Neural progenitor cell (in vitro differentiated cells): ENCODE measurements around the gene SPARCL1. TPM values are rescaled to one million over a fixed set of nuclear protein-coding genes. Genes with fewer than 3 reads are reported as not detected.
"Not testable (repeated sequence)": the region's sequence is repeated elsewhere in the genome, so short reads cannot be mapped to it uniquely, and the experiment has no call there.

Source experiments
- DNase-seq: peaks from one replicate; pipeline ENCODE4 v3.0.0-alpha.2; 2016; ENCODE audit warnings: low spot score
- H2AFZ ChIP-seq: fragments of 200-600 bp; sonication (generic); replicated peaks from 2 replicates; pipeline ENCODE4 v1.6.1; 2016; ENCODE audit warnings: antibody characterized with exemption
- H3F3A ChIP-seq: fragments of 200-600 bp; sonication (generic); 2 replicates; pipeline ENCODE4 v1.6.1; 2016; ENCODE audit warnings: antibody characterized with exemption, low read depth
- H3K27ac ChIP-seq: fragments of 200-600 bp; sonication (generic); 2 replicates; pipeline ENCODE4 v1.5.1; 2016; ENCODE audit warnings: mild to moderate bottlenecking
- H3K27me3 ChIP-seq: fragments of 200-600 bp; sonication (generic); 2 replicates; pipeline ENCODE4 v1.6.1; 2016; ENCODE audit warnings: mild to moderate bottlenecking, moderate library complexity
- H3K36me3 ChIP-seq: fragments of 200-600 bp; sonication (generic); 2 replicates; pipeline ENCODE4 v1.5.1; 2016
- H3K4me1 ChIP-seq: fragments of 200-600 bp; sonication (generic); 2 replicates; pipeline ENCODE4 v1.6.1; 2016; ENCODE audit warnings: mixed run types
- H3K4me2 ChIP-seq: fragments of 200-600 bp; sonication (generic); 2 replicates; pipeline ENCODE4 v1.6.1; 2016
- H3K4me3 ChIP-seq: fragments of 200-600 bp; sonication (generic); 2 replicates; pipeline ENCODE4 v1.5.1; 2016
- H3K79me2 ChIP-seq: fragments of 200-600 bp; sonication (generic); 2 replicates; pipeline ENCODE4 v1.6.1; 2016; ENCODE audit warnings: low read depth
- H3K9ac ChIP-seq: fragments of 200-600 bp; sonication (generic); 2 replicates; pipeline ENCODE4 v1.6.1; 2016
- H3K9me3 ChIP-seq: fragments of 200-600 bp; sonication (generic); 2 replicates; pipeline ENCODE4 v1.5.1; 2016; ENCODE audit warnings: low read depth
- H4K20me1 ChIP-seq: fragments of 200-600 bp; sonication (generic); 2 replicates; pipeline ENCODE4 v1.6.1; 2016; ENCODE audit warnings: low read depth
- H3K27ac Mint-ChIP-seq: 3 replicates; pipeline ENCODE4 v1.8.0; 2021; ENCODE audit warnings: mixed read lengths
- H3K27me3 Mint-ChIP-seq: 2 replicates; pipeline ENCODE4 v1.8.0; 2022; ENCODE audit warnings: low read depth, mild to moderate bottlenecking, inconsistent platforms, moderate library complexity, mixed read lengths; ENCODE audit not compliant: insufficient read depth
- H3K36me3 Mint-ChIP-seq: 3 replicates; pipeline ENCODE4 v1.8.0; 2021; ENCODE audit warnings: mixed read lengths
- H3K4me1 Mint-ChIP-seq: 3 replicates; pipeline ENCODE4 v1.8.0; 2021; ENCODE audit warnings: mixed read lengths
- H3K4me3 Mint-ChIP-seq: 3 replicates; pipeline ENCODE4 v1.8.0; 2021; ENCODE audit warnings: mild to moderate bottlenecking, moderate library complexity, mixed read lengths
- H3K9me3 Mint-ChIP-seq: 3 replicates; pipeline ENCODE4 v1.8.0; 2020; ENCODE audit warnings: mixed read lengths
- CTCF ChIP-seq: fragments of 200-600 bp; sonication (generic); IDR thresholded peaks from 2 replicates; pipeline ENCODE4 v1.5.1; 2017; ENCODE audit warnings: antibody characterized with exemption, mild to moderate bottlenecking
- EZH2 ChIP-seq: fragments of 200-600 bp; sonication (generic); IDR thresholded peaks from 2 replicates; pipeline ENCODE4 v1.6.1; 2017; ENCODE audit warnings: antibody characterized with exemption, mild to moderate bottlenecking, moderate library complexity
- EZH2phosphoT487 ChIP-seq: fragments of 200-600 bp; sonication (generic); IDR thresholded peaks from 2 replicates; pipeline ENCODE4 v1.6.1; 2017; ENCODE audit warnings: antibody characterized with exemption
- total RNA-seq: library from RNA; depleted of rRNA; stranded (reverse); fragments of >200 nt; gene quantifications from 2 replicates; pipeline ENCODE4 v1.2.3, GENCODE V29; 2015; ENCODE audit warnings: low replicate concordance

The SPARCL1 gene
- total RNA-seq, 1 donor from 2014 or later = not detected

- H3F3A ChIP-seq = no peaks in the 10 kb centered on the region
- H3K27ac Mint-ChIP-seq = no peak overlapping the region
- TF ChIP-seq CTCF (no peak), EZH2 (no peak), EZH2phosphoT487 (no peak)
- no peak overlapping the region for H3K4me3 Mint-ChIP-seq
- DNase-seq = no peak
- no peaks in the 10 kb centered on the region for H3K27me3 ChIP-seq
- no peak overlapping the region for H3K9ac ChIP-seq
- no peak overlapping the region for H3K27ac ChIP-seq
- H3K9me3 ChIP-seq = no peaks in the 10 kb centered on the region
- H3K9me3 Mint-ChIP-seq = no peaks in the 10 kb centered on the region
- H3K36me3 ChIP-seq = peaks cover 5% of the 10 kb centered on the region
- H3K36me3 Mint-ChIP-seq = peaks cover 10% of the 10 kb centered on the region
- no peak overlapping the region for H2AFZ ChIP-seq
- H4K20me1 ChIP-seq = no peaks in the 10 kb centered on the region
- H3K79me2 ChIP-seq = no peaks in the 10 kb centered on the region
- peaks cover 3% of the 10 kb centered on the region for H3K4me1 Mint-ChIP-seq
- H3K4me1 ChIP-seq = no peaks in the 10 kb centered on the region
- H3K4me2 ChIP-seq = no peak overlapping the region
- no peaks in the 10 kb centered on the region for H3K27me3 Mint-ChIP-seq
- no peak overlapping the region for H3K4me3 ChIP-seq
These were observed 67.9 kb downstream of the SPARCL1 start for GRCh38 chr4:87461281-87461700.

- H3K4me3 Mint-ChIP-seq = no peak overlapping the region
- no peak overlapping the region for H3K27ac ChIP-seq
These were observed 70.3 kb downstream of the SPARCL1 start for GRCh38 chr4:87458913-87459312.

GRCh38 chr4:87451537-87451936 lies 77.6 kb downstream of the SPARCL1 start:
- Mint-ChIP-seq H3K4me3 (no peak overlapping the region), H3K27me3 (no peaks in the 10 kb centered on the region), H3K4me1 (peaks cover 10% of the 10 kb centered on the region), H3K9me3 (no peaks in the 10 kb centered on the region), H3K36me3 (peaks cover 9% of the 10 kb centered on the region), H3K27ac (no peak overlapping the region)
- no peaks in the 10 kb centered on the region for H3K36me3 ChIP-seq
- no peaks in the 10 kb centered on the region for H3F3A ChIP-seq
- no peak overlapping the region for H3K4me3 ChIP-seq
- H4K20me1 ChIP-seq = no peaks in the 10 kb centered on the region
- no peak overlapping the region for H2AFZ ChIP-seq
- no peak overlapping the region for H3K9ac ChIP-seq
- no peaks in the 10 kb centered on the region for H3K27me3 ChIP-seq
- H3K9me3 ChIP-seq = no peaks in the 10 kb centered on the region
- TF ChIP-seq CTCF (peak; percentile 13), EZH2 (no peak)
- H3K79me2 ChIP-seq = no peaks in the 10 kb centered on the region
- no peak overlapping the region for H3K4me2 ChIP-seq
- no peak overlapping the region for H3K27ac ChIP-seq
- peaks cover 5% of the 10 kb centered on the region for H3K4me1 ChIP-seq
- DNase-seq = no peak

More at GRCh38 chr4:87458913-87459312, 70.3 kb downstream of the SPARCL1 start:
- no peaks in the 10 kb centered on the region for H3K27me3 ChIP-seq
- H3K4me2 ChIP-seq = no peak overlapping the region
- Mint-ChIP-seq H3K27ac (no peak overlapping the region), H3K4me1 (peaks cover 2% of the 10 kb centered on the region), H3K27me3 (no peaks in the 10 kb centered on the region), H3K36me3 (peaks cover 12% of the 10 kb centered on the region), H3K9me3 (no peaks in the 10 kb centered on the region)
- no peaks in the 10 kb centered on the region for H3K79me2 ChIP-seq
- DNase-seq = no peak
- no peaks in the 10 kb centered on the region for H4K20me1 ChIP-seq
- no peak overlapping the region for H3K9ac ChIP-seq
- no peaks in the 10 kb centered on the region for H3K4me1 ChIP-seq
- no peak overlapping the region for H2AFZ ChIP-seq
- H3F3A ChIP-seq = no peaks in the 10 kb centered on the region
- no peak overlapping the region for H3K4me3 ChIP-seq
- TF ChIP-seq EZH2 (no peak), EZH2phosphoT487 (no peak), CTCF (no peak)
- H3K36me3 ChIP-seq = peaks cover 5% of the 10 kb centered on the region
- H3K9me3 ChIP-seq = no peaks in the 10 kb centered on the region

GRCh38 chr4:87446375-87446774 lies 82.8 kb downstream of the SPARCL1 start:
- peaks cover 15% of the 10 kb centered on the region for H3K36me3 Mint-ChIP-seq
- not testable (repeated sequence) for H3K79me2 ChIP-seq, H3K27me3 Mint-ChIP-seq, H3K27ac ChIP-seq, H3F3A ChIP-seq, H3K27me3 ChIP-seq, H3K4me3 ChIP-seq, H3K9me3 ChIP-seq, H2AFZ ChIP-seq, H3K4me1 ChIP-seq, H3K9ac ChIP-seq, DNase-seq, H3K4me2 ChIP-seq, H3K36me3 ChIP-seq, H4K20me1 ChIP-seq, H3K9me3 Mint-ChIP-seq, H3K4me1 Mint-ChIP-seq, H3K27ac Mint-ChIP-seq, H3K4me3 Mint-ChIP-seq
